HCT116 (cell line): ENCODE results near the gene CDC42SE2.

Experiments
- POLR2A ChIP-seq: IDR thresholded peaks from 2 replicates; pipeline ENCODE4 v1.7.0; 2011; ENCODE audit warnings: borderline replicate concordance; ENCODE audit not compliant: insufficient read depth, insufficient read length; ENCODE audit errors: extremely low read depth
- ZNF274 ChIP-seq: fragments of 200-500 bp; sonication (Bioruptor generic); IDR thresholded peaks from 2 replicates; pipeline ENCODE4 v1.6.1; 2014; ENCODE audit warnings: mild to moderate bottlenecking, low read depth, low read length, inconsistent platforms
- TF ChIP-seq, protein P1 (sequence below): IDR thresholded peaks from 2 replicates; pipeline ENCODE4 v1.6.1; 2012

DNA sequence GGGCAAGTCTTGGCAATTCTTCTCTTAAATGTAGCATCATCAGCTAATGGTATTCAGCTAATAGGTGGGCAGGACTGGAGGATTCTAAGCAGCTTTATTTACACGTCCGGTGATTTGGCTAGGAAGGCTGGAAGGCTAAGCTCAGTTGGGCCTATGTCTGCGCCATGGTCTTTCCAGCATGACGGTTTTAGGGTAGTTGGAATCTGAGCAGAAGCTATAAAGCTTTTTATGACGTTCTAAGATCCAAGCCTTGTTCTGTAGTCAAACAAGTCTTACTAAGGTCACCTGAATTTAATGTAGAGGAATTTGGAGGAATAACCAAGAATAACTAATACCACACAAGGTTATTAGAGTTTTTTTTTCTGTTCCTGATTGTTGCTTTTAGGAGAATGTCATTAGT is 66.2 kb downstream of the CDC42SE2 start:
- TF ChIP-seq ZNF274 (no peak), POLR2A (no peak)
- TF ChIP-seq, protein P1, sequence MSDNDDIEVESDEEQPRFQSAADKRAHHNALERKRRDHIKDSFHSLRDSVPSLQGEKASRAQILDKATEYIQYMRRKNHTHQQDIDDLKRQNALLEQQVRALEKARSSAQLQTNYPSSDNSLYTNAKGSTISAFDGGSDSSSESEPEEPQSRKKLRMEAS = no peak
